Left colon (tissue), 2 donors: ENCODE measurements around the gene SRGAP1. TPM values are rescaled to one million over a fixed set of nuclear protein-coding genes. Genes with fewer than 3 reads are reported as not detected.

Experiments
- ATAC-seq: fragments of 200-7000 bp; cut with Tn5 transposase; one replicate; pipeline ENCODE4 v1.9.1; 2020; ENCODE audit warnings: mild to moderate bottlenecking, moderate library complexity
- DNase-seq, 2 donors: peaks; one replicate each; pipeline ENCODE4 v3.0.0-alpha.2; 2020
- intact Hi-C, 2 donors: fragments of 100-400 bp; cut with DNase I in 1 of 2; cut with micrococcal nuclease in 1 of 2; formaldehyde crosslinking; loops; one replicate each; pipeline versions ENCODE4 v1.11.2 to v1.14.0; 2022; cut with DNase I, micrococcal nuclease
- total RNA-seq, 2 donors: library from RNA; stranded (reverse); fragmentation: NEBNext Ultra II Directional; extraction: Animal tissue kit (Norgen Biotek cat#: 25700); gene quantifications; one replicate each; pipeline ENCODE4 v1.2.1, GENCODE V29; 2021
- donor health status: DM: no; HTN: no; CAD: no.
- donor health status: DM: yes; HTN: yes; CAD: no.

The SRGAP1 gene
- total RNA-seq, 2 donors from 2014 or later: 18.6 to 22.7 TPM

- intact Hi-C loops: no loop called here
- DNase-seq (no peak), ATAC-seq (peak; percentile 75)
These were observed 74.3 kb downstream of the SRGAP1 start for GRCh38 chr12:63918800-63919300.

GRCh38 chr12:63919756-63920155 lies 75.3 kb downstream of the SRGAP1 start:
- ATAC-seq (no peak), DNase-seq (no peak)
- intact Hi-C loops: no loop called here

GRCh38 chr12:63921157-63921556 lies 76.7 kb downstream of the SRGAP1 start:
- peak; percentile 34 for ATAC-seq
- DNase-seq: no peak
- intact Hi-C loops: no loop called here

- intact Hi-C loops: no loop called here
- ATAC-seq: no peak
- DNase-seq: no peak
These were observed 78.0 kb downstream of the SRGAP1 start for GRCh38 chr12:63922474-63922873.

- ATAC-seq: no peak
- intact Hi-C loops: no loop called here
- no peak for DNase-seq
These were observed 80.3 kb downstream of the SRGAP1 start for GRCh38 chr12:63924781-63925180.

- intact Hi-C loops: no loop called here
- ATAC-seq (peak; percentile 96), DNase-seq (no peak)
These were observed 83.0 kb downstream of the SRGAP1 start for GRCh38 chr12:63927511-63927910.

- intact Hi-C loops: no loop called here
- ATAC-seq: no peak
These were observed 83.8 kb downstream of the SRGAP1 start for GRCh38 chr12:63928305-63928704.

GRCh38 chr12:63929426-63929825 lies 84.9 kb downstream of the SRGAP1 start:
- DNase-seq (no peak), ATAC-seq (no peak)
- intact Hi-C loops: no loop called here

More at GRCh38 chr12:63928305-63928704, 83.8 kb downstream of the SRGAP1 start:
- no peak for DNase-seq

- DNase-seq: no peak
- intact Hi-C loops: no loop called here
- ATAC-seq: no peak
These were observed 86.5 kb downstream of the SRGAP1 start for GRCh38 chr12:63930971-63931370.

- ATAC-seq: no peak
- no peak for DNase-seq
- intact Hi-C loops: no loop called here
These were observed 87.2 kb downstream of the SRGAP1 start for GRCh38 chr12:63931703-63932102.

GRCh38 chr12:63934936-63935335 lies 90.4 kb downstream of the SRGAP1 start:
- intact Hi-C loops: no loop called here
- no peak for DNase-seq
- ATAC-seq: no peak

GRCh38 chr12:63935361-63935760 lies 90.9 kb downstream of the SRGAP1 start:
- DNase-seq (no peak), ATAC-seq (no peak)
- intact Hi-C loops: no loop called here

- intact Hi-C loops: no loop called here
- ATAC-seq: no peak
- no peak for DNase-seq
These were observed 93.1 kb downstream of the SRGAP1 start for GRCh38 chr12:63937378-63938316.

GRCh38 chr12:63940310-63941005 lies 96.0 kb downstream of the SRGAP1 start:
- ATAC-seq (no peak), DNase-seq (no peak)
- intact Hi-C loops: no loop called here

GRCh38 chr12:63941166-63941800 lies 96.8 kb downstream of the SRGAP1 start:
- intact Hi-C loops: no loop called here
- ATAC-seq (no peak), DNase-seq (no peak)

GRCh38 chr12:63941879-63942278 lies 97.4 kb downstream of the SRGAP1 start:
- intact Hi-C loops: no loop called here
- DNase-seq: no peak
- no peak for ATAC-seq

GRCh38 chr12:63942464-63943241 lies 98.2 kb downstream of the SRGAP1 start:
- DNase-seq (no peak), ATAC-seq (no peak)
- intact Hi-C loops: no loop called here

GRCh38 chr12:63944034-63944579 lies 99.6 kb downstream of the SRGAP1 start:
- intact Hi-C loops: no loop called here
- DNase-seq (no peak), ATAC-seq (no peak)
